CD14-positive monocyte (primary cell): ENCODE results near the gene ZBTB38. TPM values are rescaled to one million over a fixed set of nuclear protein-coding genes. Genes with fewer than 3 reads are reported as not detected.

ENCODE experiments used
- DNase-seq, 3 donors: peaks; one replicate each; pipeline ENCODE4 v3.0.0-alpha.2; 2011 to 2022
- H2AFZ ChIP-seq: 2 replicates; pipeline ENCODE4 v1.6.0; 2012; ENCODE audit warnings: mild to moderate bottlenecking, low read depth, low read length, inconsistent platforms; ENCODE audit not compliant: insufficient read depth, poor library complexity, severe bottlenecking
- H3K27ac ChIP-seq, 2 donors: 1 replicate in 1 of 2; 2 replicates in 1 of 2; pipeline ENCODE4 v1.5.1; 2012 to 2013; ENCODE audit warnings: low read length in 2 of 2, control low read depth in 1 of 2, inconsistent platforms in 1 of 2, low read depth in 1 of 2, mild to moderate bottlenecking in 1 of 2
- H3K27me3 ChIP-seq, 2 donors: one replicate each; pipeline versions ENCODE4 v1.6.0 to v1.6.1; 2011 to 2013; ENCODE audit warnings: low read length in 2 of 2; ENCODE audit not compliant: control insufficient read depth in 2 of 2, insufficient read depth in 2 of 2
- H3K36me3 ChIP-seq, 2 donors: replicated peaks in 1 of 2; 1 replicate in 1 of 2; 2 replicates in 1 of 2; pipeline versions ENCODE4 v1.5.1 to v1.6.1; 2012 to 2013; ENCODE audit warnings: low read length in 2 of 2, control low read depth in 1 of 2, inconsistent platforms in 1 of 2, mild to moderate bottlenecking in 1 of 2; ENCODE audit not compliant: insufficient read depth in 2 of 2, control insufficient read depth in 1 of 2
- H3K4me1 ChIP-seq, 2 donors: 1 replicate in 1 of 2; 2 replicates in 1 of 2; pipeline versions ENCODE4 v1.5.1 to v1.6.1; 2012 to 2013; ENCODE audit warnings: low read length in 2 of 2, control low read depth in 1 of 2, inconsistent platforms in 1 of 2, mild to moderate bottlenecking in 1 of 2, moderate library complexity in 1 of 2; ENCODE audit not compliant: insufficient read depth in 2 of 2, control insufficient read depth in 1 of 2
- H3K4me2 ChIP-seq: replicated peaks from 2 replicates; pipeline ENCODE3; 2012; ENCODE audit warnings: low read length, moderate library complexity, mild to moderate bottlenecking; ENCODE audit not compliant: poor library complexity, severe bottlenecking; ENCODE audit errors: extremely low read depth
- H3K4me3 ChIP-seq, 3 experiments: fragments of 200-600 bp in 1 of 3; sonication (generic) in 1 of 3; replicated peaks in 1 of 3; 1 replicate in 2 of 3; 2 replicates in 1 of 3; pipeline ENCODE4 v1.5.1; 2011 to 2013; ENCODE audit warnings: low read length in 3 of 3, mild to moderate bottlenecking in 3 of 3, control low read depth in 2 of 3, low read depth in 2 of 3, inconsistent platforms in 1 of 3, moderate library complexity in 1 of 3
- H3K79me2 ChIP-seq: 2 replicates; pipeline ENCODE4 v1.6.0; 2012; ENCODE audit warnings: mild to moderate bottlenecking, control low read depth, inconsistent platforms, low read length, moderate library complexity; ENCODE audit not compliant: insufficient read depth
- H3K9ac ChIP-seq: 2 replicates; pipeline ENCODE4 v1.6.0; 2017; ENCODE audit warnings: low read length, mild to moderate bottlenecking; ENCODE audit not compliant: insufficient read depth, poor library complexity, severe bottlenecking
- H3K9me3 ChIP-seq, 2 donors: replicated peaks in 1 of 2; 1 replicate in 1 of 2; 2 replicates in 1 of 2; pipeline versions ENCODE4 v1.5.1 to v1.6.1; 2012 to 2013; ENCODE audit warnings: low read length in 2 of 2, control low read depth in 1 of 2; ENCODE audit not compliant: control insufficient read depth in 1 of 2, insufficient read depth in 1 of 2
- H4K20me1 ChIP-seq: 2 replicates; pipeline ENCODE4 v1.6.0; 2012; ENCODE audit warnings: mild to moderate bottlenecking, low read length, control low read depth, moderate library complexity; ENCODE audit not compliant: insufficient read depth
- H3K27ac Mint-ChIP-seq, 7 donors: one replicate each; pipeline ENCODE4 v1.8.0; 2020; ENCODE audit warnings: mild to moderate bottlenecking in 7 of 7, mixed read lengths in 7 of 7, moderate library complexity in 6 of 7, inconsistent platforms in 2 of 7
- H3K27me3 Mint-ChIP-seq, 3 donors: one replicate each; pipeline ENCODE4 v1.8.0; 2021 to 2022; ENCODE audit warnings: low read depth in 3 of 3, mild to moderate bottlenecking in 3 of 3, mixed read lengths in 3 of 3, moderate library complexity in 3 of 3, inconsistent platforms in 1 of 3
- H3K36me3 Mint-ChIP-seq, 2 donors: one replicate each; pipeline ENCODE4 v1.8.0; 2020; ENCODE audit warnings: mixed read lengths in 2 of 2, inconsistent platforms in 1 of 2, mild to moderate bottlenecking in 1 of 2
- H3K4me1 Mint-ChIP-seq: one replicate; pipeline ENCODE4 v1.8.0; 2020; ENCODE audit warnings: mild to moderate bottlenecking, mixed read lengths
- H3K4me3 Mint-ChIP-seq, 2 donors: one replicate each; pipeline ENCODE4 v1.8.0; 2020; ENCODE audit warnings: mild to moderate bottlenecking in 2 of 2, mixed read lengths in 2 of 2, moderate library complexity in 1 of 2
- H3K9me3 Mint-ChIP-seq, 7 donors: one replicate each; pipeline ENCODE4 v1.8.0; 2020 to 2022; ENCODE audit warnings: mixed read lengths in 7 of 7, mild to moderate bottlenecking in 6 of 7, moderate library complexity in 6 of 7, inconsistent platforms in 2 of 7
- CTCF ChIP-seq: fragments of 200-600 bp; IDR thresholded peaks from one replicate; pipeline ENCODE4 v1.8.0; 2022; ENCODE audit warnings: antibody characterized with exemption, mild to moderate bottlenecking
- WGBS: methylation state at CpG from one replicate; pipeline ENCODE4 v1.1.5; 2013; ENCODE audit warnings: missing lambda C conversion rate; ENCODE audit not compliant: insufficient coverage; 5-methylcytosine and 5-hydroxymethylcytosine counted together
- intact Hi-C, 2 donors: fragments of 100-400 bp; cut with micrococcal nuclease; formaldehyde crosslinking; loops; one replicate each; pipeline versions ENCODE4 v1.15.0 to v1.15.1; 2023
- polyA plus RNA-seq, 3 donors: library from polyadenylated mRNA; depleted of rRNA in 1 of 3; unstranded in 2 of 3; stranded (reverse) in 1 of 3; fragments of 300-500 nt in 2 of 3; fragments of >200 nt in 1 of 3; fragmentation: Illumina TruSeq in 2 of 3; gene quantifications; 1 replicate in 2 of 3; 2 replicates in 1 of 3; pipeline ENCODE4 v1.2.3, GENCODE V29; 2012 to 2021

The ZBTB38 gene
- polyA plus RNA-seq, 3 donors: 3.9 to 28.5 (median 19.0) TPM

GRCh38 chr3:141407825-141408224 lies 39.5 kb downstream of the ZBTB38 start:
- peaks cover 0 to 4% (median 0%) of the 10 kb centered on the region in 3 donors for H3K27me3 Mint-ChIP-seq
- no peak for DNase-seq
- no peaks in the 10 kb centered on the region for H4K20me1 ChIP-seq
- H3K9ac ChIP-seq: no peak overlapping the region
- no peaks in the 10 kb centered on the region for H3K27me3 ChIP-seq
- WGBS: no CpG with 5 or more reads among the region's 2 CpGs
- peaks cover 28% of the 10 kb centered on the region for H3K4me1 Mint-ChIP-seq
- intact Hi-C loops: no loop called here
- H3K27ac ChIP-seq: no peak overlapping the region
- H3K27ac Mint-ChIP-seq: no peak overlapping the region
- H3K4me3 Mint-ChIP-seq: no peak overlapping the region
- no peak overlapping the region for H3K4me2 ChIP-seq
- H3K36me3 ChIP-seq: peaks cover 15 to 41% of the 10 kb centered on the region in 2 donors
- peaks cover 19 to 25% of the 10 kb centered on the region in 2 donors for H3K4me1 ChIP-seq
- TF ChIP-seq CTCF: no peak
- H3K79me2 ChIP-seq: peaks cover 2% of the 10 kb centered on the region
- peaks cover 52 to 55% of the 10 kb centered on the region in 2 donors for H3K36me3 Mint-ChIP-seq
- H2AFZ ChIP-seq: no peak overlapping the region
- H3K9me3 Mint-ChIP-seq: no peaks in the 10 kb centered on the region
- no peak overlapping the region for H3K4me3 ChIP-seq
- no peaks in the 10 kb centered on the region for H3K9me3 ChIP-seq

DNA sequence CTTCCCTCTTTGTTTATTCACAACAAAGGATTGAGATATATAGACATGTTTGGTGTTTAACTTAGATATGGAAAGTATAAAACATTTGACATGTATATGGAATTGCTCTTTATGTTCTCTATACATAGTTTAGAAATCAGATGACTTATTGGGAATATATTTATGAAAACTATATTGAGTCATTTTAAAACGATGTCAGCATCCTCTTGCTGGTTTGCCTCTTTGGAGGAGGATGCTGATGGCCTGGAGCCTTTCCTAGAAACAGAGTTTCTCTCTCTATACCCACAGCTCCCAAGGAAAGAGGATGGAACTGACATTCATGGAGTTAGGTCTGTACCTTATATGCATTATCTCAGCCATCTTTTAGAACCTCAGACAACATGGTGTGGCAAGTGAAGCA lies 40.3 kb downstream of the ZBTB38 start:
- intact Hi-C loops: no loop called here
- H3K4me2 ChIP-seq: no peak overlapping the region
- no peaks in the 10 kb centered on the region for H4K20me1 ChIP-seq
- H3K4me1 ChIP-seq: peaks cover 13 to 19% of the 10 kb centered on the region in 2 donors
- no peak for TF ChIP-seq CTCF
- Mint-ChIP-seq H3K27me3 (peaks cover 0 to 4% (median 0%) of the 10 kb centered on the region in 3 donors), H3K4me1 (peaks cover 26% of the 10 kb centered on the region), H3K9me3 (no peaks in the 10 kb centered on the region), H3K36me3 (peaks cover 60% of the 10 kb centered on the region in 2 donors), H3K27ac (peak overlapping the region in 1 of 7 donors; percentile 23), H3K4me3 (no peak overlapping the region)
- H3K9me3 ChIP-seq: no peaks in the 10 kb centered on the region
- DNase-seq: no peak
- no peaks in the 10 kb centered on the region for H3K27me3 ChIP-seq
- peaks cover 17 to 46% of the 10 kb centered on the region in 2 donors for H3K36me3 ChIP-seq
- no peak overlapping the region for H3K9ac ChIP-seq
- no peak overlapping the region for H2AFZ ChIP-seq
- H3K27ac ChIP-seq: no peak overlapping the region
- no peaks in the 10 kb centered on the region for H3K79me2 ChIP-seq
- WGBS: no CpG with 5 or more reads among the region's 1 CpG
- no peak overlapping the region for H3K4me3 ChIP-seq
